NCI-H1417 treated with DMSO at 0.1 percent for 48 hours (cell line): ENCODE results near the gene PAK2.
"Not testable (repeated sequence)": the region's sequence is repeated elsewhere in the genome, so short reads cannot be mapped to it uniquely, and the experiment has no call there.

Source experiments
- DNase-seq: peaks from one replicate; lab custom pipeline; 2025; lab: John Stamatoyannopoulos, UW

PAK2 gene

DNA sequence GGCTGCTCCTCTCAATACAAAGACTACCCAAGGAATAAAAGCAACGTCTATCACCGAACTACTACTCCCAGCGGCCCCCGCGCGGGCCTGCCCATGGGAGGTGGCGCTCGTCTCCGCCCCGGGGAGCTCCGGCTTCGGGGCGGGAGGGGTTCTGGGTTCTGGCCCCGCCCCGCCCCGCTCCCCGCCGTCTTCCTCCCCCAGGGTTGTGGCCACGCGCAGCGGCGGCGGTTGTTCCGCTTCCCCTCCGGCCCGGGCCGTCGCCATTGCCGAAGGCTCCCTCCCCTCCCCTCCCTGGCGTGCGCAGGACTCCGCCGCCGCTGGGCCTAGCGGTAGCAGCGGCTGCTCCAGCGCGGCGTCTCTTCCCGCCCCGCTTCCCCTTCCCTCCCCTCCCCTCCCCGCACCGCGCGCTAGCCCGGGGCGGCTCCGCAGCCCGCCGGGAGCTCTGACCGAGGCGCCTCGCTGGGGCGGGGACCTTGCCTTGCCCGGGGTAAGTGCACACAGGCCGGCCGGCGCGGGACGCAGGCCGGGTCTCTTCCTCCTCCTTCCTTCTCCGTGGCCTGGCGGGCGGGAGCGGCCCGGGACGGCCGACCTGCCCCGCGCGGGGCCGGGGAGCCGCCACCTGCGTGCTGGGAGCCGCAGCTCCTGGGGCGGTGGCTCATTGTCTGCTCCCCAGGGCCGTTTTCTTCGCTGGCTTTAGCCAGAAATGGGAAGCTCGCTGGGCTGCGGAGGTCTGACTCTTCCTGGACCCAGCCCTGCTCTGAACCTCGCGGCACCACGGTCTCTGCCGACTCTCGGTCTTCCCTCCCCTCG lies at the start of gene PAK2:
Gene PAK2 (plus strand): TSS at position 187 of the 810 bp plus-strand sequence. CDS start 42,790 bp downstream, outside the sequence.
- DNase-seq = peak; percentile 62

DNA sequence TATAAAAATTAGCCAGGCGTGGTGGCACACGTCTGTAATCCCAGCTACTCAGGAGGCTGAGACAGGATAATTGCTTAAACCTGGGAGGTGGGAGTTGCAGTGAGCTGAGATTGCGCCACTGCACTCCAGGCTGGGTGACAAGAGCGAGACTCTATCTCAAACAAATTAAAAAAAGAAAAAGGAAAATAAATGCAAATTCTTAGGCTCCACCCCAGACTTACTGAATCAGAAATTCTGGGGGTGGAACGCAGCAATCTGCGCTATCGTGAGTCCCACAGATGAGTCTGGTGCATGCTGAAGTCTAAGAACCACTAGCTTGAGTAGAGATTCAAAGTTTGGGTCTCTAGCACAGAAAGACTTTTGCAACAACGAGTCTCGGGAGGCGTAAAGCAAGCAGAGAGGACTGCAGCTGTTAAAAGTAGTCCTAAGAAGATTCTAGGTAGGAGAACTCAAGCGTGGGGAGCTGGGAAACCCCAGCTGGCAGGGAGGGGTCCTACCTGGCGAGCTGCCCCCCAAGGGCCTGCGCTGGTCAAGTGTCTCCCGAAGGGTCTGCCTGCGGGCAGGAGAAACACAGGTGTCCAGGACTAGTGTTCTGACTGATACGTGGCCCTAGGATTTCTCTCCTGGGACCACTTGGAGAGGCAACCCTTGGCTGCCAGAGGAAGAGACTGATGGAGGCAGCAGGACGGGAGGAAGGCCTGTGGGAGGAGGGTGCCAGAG lies 49.6 kb upstream of the PAK2 start:
- no peak for DNase-seq

DNA sequence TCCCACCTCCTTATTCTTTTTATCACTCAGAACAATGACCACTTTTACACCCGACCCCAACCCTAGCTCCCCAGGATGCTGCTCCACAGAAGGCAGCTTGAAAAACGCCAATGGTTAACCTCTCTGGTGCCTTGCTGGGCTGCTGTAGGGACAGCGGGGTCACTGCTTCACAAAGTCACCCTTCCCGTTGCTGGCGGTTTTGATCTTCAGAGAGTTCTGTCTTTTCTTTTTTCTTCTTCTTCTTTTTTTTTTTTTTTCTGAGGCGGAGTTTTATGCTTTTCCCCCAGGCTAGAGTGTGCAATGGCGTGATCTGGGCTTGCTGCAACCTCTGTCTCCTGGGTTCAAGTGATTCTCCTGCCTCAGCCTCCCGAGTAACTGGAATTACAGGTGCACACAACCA lies 48.3 kb upstream of the PAK2 start:
- DNase-seq = no peak

GRCh38 chr3:196694202-196694638 lies 45.4 kb upstream of the PAK2 start:
- DNase-seq = no peak

DNA sequence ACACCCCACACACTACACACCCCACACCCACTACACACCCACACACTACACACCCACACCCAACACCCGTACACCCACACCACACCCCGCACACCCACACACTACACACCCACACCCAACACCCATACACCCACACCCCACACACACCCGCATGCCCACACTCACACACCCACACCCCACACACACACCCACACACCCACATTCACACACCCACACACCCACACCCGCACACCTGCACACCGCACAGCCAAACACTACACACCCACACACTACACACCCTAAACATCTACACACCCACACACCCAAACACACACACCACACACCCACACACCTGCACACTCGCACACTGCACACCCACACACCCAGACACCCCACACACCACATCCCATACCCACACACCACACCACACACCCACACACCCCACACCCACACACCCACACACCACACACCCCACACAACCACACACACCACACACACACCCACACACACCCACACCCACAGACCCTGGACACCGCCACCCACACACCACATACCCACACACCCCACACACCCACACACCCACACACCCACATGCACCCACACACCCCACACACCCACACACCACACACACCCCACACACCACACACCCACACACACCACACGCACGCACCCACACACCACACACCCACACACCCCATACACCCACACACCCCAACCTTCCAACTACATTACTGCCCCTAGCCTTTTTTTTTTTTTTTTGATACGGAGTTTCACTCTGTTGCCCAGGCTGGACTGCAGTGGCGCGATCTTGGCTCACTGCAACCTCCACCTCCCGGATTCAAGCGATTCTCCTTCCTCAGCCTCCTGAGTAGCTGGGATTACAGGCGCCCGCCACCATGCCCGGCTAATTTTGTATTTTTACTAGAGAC lies 44.5 kb upstream of the PAK2 start:
- DNase-seq = no peak

DNA sequence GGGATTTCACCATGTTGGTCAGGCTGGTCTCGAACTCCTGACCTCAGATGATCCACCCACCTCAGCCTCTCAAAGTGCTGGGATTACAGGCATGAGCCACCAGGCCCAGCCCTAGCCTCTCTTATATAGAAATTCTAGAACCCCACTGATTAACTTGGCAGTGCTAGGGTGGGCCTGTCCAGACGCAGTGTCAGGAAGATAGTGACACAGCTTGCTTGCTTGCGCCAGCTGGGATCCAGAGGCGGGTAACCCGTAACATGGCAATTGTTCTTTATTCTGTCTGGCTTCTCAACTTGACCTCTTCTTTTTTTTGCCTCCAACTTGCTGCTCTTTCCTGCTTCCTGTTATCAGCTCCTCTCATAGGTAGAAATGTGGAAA lies 43.8 kb upstream of the PAK2 start:
- no peak for DNase-seq

GRCh38 chr3:196697270-196697669 lies 42.4 kb upstream of the PAK2 start:
- no peak for DNase-seq

GRCh38 chr3:196699749-196700148 lies 39.9 kb upstream of the PAK2 start:
- no peak for DNase-seq

DNA sequence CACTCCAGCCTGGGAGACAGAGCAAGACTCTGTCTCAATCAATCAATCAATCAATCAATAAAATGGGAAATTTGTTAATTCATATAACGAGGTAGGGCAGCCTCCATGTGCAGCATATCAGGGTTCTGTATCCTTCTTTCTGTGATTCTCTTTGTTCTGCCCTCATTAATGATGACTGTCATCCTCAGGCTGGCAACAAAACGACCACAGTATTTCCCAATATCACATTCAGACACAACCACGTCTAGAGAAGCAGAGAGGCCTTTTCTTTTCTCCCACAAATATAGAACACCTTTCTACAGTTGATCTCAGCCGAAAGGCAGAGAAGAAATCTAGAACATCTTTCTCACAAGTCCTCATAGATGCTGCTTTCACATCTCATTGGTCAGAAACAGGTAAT lies 38.9 kb upstream of the PAK2 start:
- no peak for DNase-seq

GRCh38 chr3:196706327-196706726 lies 33.3 kb upstream of the PAK2 start:
- no peak for DNase-seq

DNA sequence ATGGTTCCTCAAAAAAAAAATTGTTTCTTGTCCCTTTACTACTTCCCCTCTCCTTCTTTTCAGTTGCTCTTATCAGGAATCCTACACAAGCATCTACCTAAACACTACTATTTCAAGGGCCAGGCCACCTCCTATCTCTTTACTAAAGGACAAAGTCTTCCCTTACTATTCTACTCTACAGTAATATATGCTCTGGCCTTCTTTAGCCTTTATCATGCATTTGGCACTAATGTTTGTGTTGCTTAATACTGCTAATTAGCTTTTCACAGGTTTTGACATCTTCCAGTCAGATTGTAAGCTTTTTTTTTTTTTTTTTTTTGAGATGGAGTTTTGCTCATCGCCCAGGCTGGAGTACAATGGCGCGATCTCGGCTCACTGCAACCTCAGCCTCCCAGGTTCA lies 32.9 kb upstream of the PAK2 start:
- DNase-seq = no peak

DNA sequence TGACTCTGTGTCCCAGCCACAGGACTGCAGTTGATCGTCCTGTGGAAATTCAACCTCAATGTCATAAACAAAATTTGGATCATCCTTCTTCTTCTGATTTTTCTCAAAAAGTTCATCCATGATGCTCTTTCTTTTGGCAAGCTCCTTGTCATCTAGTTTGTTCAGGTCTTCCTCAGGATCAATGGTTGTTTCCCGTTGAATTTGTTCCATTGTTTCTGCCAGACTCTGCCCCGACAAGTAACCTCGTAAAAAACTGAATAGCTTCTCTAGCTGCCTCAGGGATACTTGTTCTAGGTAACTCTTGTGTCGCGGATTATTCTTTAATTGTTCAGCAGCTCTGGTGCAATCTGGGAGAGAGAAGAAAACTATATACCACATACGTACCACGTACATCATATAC lies 32.1 kb upstream of the PAK2 start:
- no peak for DNase-seq

GRCh38 chr3:196708467-196708866 lies 31.2 kb upstream of the PAK2 start:
- DNase-seq = no peak

GRCh38 chr3:196711838-196712513 lies 27.7 kb upstream of the PAK2 start, which contains the start of the genes CEP19 and PIGX:
TSS of gene CEP19 (minus strand) at chr3:196712250. CDS start at chr3:196708657, 3,593 bp downstream.
TSS of gene PIGX (plus strand) at chr3:196712377.
- DNase-seq = peak; percentile 71

GRCh38 chr3:196712514-196713413 lies 26.9 kb upstream of the PAK2 start:
- DNase-seq = no peak

GRCh38 chr3:196717162-196717561 lies 22.5 kb upstream of the PAK2 start:
- DNase-seq = not testable (repeated sequence)

GRCh38 chr3:196721097-196721496 lies 18.6 kb upstream of the PAK2 start:
- DNase-seq = no peak

- DNase-seq = no peak
Observed at GRCh38 chr3:196726788-196727675, 12.6 kb upstream of the PAK2 start.

DNA sequence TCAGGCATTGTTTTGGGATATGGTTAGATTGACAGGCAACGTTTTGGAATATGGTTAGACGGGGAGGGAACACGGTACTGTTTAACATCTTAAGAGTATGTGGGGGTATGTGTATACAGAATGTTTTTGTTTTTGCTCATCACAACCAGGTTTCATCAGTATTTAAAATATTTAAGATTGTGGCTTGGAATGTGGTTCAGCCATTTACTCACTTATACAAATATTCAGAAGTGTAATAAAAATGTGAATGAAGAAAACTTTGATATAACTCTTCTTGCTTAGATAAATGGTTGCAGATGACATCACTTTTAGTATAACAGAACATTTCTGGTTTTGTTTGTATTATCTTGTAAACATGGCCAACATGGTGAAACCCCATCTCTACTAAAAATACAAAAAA lies 3.9 kb upstream of the PAK2 start:
- no peak for DNase-seq
